Sciatic nerve (tissue), 2 donors: ENCODE data around the gene RNGTT. TPM values are rescaled to one million over a fixed set of nuclear protein-coding genes. Genes with fewer than 3 reads are reported as not detected.
A peak's percentile ranks its signal among the peaks of the same experiment; 100 is the strongest.
"Not testable (repeated sequence)": the region's sequence is repeated elsewhere in the genome, so short reads cannot be mapped to it uniquely, and the experiment has no call there.

Experiments
- ATAC-seq: fragments of 200-7000 bp; cut with Tn5 transposase; one replicate; pipeline ENCODE4 v1.9.1; 2020; ENCODE audit warnings: mild to moderate bottlenecking, moderate library complexity
- DNase-seq: peaks from one replicate; pipeline ENCODE4 v3.0.0-alpha.2; 2020; ENCODE audit warnings: low spot score
- intact Hi-C: fragments of 100-400 bp; cut with DNase I; formaldehyde crosslinking; loops from one replicate; pipeline ENCODE4 v1.14.2; 2022
- total RNA-seq: library from RNA; stranded (reverse); fragmentation: NEBNext Ultra II Directional; extraction: Animal tissue kit (Norgen Biotek cat#: 25700); gene quantifications from one replicate; pipeline ENCODE4 v1.2.1, GENCODE V29; 2021
- donor health status: DM: no; HTN: no; CAD: no.
- donor health status: DM: no; HTN: no; CAD: no.

Gene RNGTT
- total RNA-seq, result 13.2 TPM

DNA sequence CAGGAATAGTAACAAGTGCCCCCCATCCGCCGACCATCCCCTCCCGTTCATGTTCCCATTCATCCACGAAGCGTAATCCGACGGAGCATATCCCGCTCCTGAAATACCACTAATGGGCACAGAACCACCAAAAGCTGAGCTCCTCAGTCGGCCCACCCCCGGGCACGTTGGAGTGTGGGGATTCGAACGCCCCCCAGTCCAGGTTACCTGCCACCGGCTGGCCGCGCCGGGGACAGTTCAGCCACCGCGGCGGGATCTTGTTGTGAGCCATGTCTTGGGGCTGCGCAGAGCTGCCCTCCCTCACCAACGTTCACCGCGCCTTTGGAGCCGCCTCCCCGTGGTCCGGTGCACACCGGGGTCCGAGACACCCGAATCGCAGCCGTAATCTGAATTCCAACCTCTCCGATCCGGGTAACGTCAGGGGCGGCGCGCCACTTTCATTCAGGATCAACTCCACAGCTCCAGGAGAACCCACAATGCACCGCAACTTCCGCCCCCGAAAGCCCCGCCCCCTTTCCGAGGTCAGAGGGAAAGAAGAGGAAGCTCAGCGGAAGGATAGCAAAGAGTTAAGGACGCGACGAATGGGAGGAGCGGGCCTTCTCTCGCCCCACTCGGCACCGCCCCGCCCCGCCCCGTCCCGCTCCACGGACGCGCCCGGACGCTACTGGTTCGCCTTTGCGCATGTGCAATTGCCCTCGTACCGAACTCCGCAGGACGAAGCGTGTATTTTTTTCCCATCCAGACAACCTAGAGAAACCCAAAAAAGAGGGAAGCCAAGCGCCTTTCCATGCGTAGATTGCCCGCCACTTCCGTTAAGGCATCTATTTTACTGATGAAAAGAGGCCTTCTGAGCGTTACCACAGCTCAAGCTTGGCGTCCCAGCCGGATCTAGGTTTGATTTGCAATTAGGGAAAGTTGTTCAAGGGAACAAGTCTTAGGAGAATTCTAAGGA, at the start of gene RNGTT:
RNGTT (minus strand) TSS at position 480 of the 952 bp plus-strand sequence; CDS start at position 271, 209 bp downstream.
- ATAC-seq (peak; percentile 100), DNase-seq (peak; percentile 100)
- intact Hi-C loops, result no loop called here

DNA sequence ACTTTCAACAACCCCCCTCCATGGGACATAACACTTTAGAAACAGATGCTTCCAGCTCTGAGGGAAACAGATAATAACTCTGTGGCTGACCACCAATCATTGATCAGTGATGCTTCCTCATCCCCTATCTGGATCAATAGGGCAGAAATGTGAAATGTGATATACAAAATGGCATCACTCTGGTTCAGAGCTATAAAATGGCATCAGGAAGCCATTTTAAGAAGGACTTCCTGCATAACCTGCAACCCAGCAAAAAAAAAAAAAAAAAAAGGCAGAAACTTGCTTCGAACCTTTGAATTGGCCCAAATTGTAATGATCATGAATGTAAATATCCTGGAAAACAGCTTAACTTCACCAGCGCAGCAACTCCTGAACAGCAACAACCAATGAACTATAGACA, 48.0 kb upstream of the RNGTT start:
- ATAC-seq, result no peak

DNA sequence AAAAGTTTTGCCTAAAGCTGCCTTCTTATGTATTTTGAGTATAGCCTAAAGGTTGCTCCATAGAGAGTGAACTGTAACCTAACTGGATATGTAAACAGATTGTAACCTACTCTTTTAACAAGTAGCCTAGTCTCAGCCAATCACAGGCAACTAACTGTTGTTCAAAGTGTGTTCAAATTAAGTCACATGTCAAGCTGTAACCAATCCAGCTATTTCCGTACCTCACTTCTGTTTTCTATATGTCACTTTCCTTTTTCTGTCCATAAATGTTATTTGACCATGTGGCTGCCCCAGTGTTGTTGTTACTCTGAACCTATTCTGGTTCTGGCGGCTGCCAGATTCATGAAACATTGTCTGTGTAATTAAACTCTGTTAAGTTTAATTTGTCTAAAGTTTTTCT, 47.4 kb upstream of the RNGTT start:
- DNase-seq (no peak), ATAC-seq (no peak)
- intact Hi-C loops, result no loop called here

More for the DNA sequence above, 48.0 kb upstream of the RNGTT start:
- no peak for DNase-seq
- intact Hi-C loops, result no loop called here

DNA sequence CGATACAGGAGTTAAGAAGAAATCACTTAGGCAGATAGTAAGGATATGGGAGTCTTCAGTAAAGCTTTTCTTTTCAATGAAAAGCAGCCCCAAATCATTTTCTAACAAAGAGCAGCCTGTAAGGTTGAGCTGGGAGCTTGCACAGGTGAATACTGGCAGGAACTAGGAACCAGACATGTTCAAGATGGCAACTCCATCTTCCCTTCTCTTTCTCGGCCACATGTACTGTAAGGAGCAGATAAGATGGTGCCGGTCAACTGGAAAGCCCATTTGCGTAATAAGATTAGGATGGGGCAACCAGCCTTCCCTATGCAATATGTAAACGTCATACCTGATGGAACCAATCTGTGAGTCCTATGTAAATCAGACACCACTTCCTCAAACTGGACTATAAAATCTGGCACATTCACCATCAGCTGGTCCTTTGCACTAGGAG, 46.2 kb upstream of the RNGTT start:
- ATAC-seq (no peak), DNase-seq (no peak)
- intact Hi-C loops, result no loop called here

DNA sequence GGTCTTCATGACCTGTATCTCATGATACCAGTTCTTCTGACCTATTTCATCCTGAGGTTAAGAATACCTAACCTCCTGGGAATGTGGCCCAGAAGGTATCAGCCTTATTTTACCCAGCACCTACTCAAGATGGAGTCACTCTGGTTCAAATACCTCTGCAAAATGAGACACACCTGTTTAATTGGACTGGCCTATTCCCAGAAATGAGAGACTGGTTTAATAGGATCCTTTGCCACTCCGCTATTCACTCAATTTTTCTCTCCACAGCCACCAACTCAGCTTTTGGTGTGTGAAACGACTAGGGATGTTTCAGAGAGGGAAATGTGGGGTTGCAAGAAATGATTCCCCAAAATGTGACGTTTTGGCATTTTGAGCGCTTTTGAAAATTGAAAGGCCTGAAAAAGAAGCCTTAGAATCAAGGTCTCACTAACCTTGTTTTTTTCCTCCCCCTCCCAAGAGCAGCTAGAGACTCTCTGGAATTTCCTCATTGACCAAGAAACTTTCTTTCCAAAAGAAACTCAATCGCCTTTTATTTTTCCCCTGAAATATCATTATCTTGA, 45.5 kb upstream of the RNGTT start:
- DNase-seq (no peak), ATAC-seq (no peak)
- intact Hi-C loops, result no loop called here

DNA sequence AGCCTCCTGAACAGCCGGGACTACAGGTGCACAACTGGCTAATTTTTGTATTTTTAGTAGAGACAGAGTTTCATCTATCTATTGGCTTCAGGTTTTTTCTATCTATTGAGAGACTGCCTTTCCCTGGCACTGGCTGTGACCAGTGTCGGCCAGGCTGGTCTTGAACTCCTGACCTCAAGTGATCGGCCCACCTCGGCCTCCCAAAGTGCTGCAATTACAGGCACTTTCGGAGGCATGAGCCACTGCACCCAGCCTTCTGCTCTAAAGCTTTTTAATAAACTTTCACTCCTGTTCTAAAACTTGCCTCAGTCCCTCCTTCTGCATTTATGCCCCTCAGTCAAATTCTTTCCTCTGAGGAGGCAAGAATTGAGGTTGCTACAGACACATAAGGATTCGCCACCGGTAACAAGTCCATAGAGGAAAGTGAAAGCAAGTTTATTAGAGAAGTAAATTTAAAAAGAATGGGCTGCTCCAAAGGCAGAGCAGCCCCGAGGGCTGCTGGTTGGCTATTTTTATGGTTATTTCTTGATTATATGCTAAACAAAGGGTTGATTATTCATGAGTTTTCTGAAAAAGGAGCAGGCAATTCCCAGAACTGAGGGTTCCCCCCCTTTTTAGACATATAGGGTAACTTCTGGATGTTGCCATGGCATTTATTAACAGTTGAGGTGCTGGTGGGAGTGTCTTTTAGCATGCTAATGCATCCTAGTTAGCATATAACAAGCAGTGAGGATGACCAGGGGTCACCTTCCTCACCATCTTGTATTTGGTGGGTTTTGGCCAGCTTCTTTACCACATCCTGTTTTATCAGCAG, 44.8 kb upstream of the RNGTT start:
- intact Hi-C loops, result no loop called here
- DNase-seq (no peak), ATAC-seq (no peak)

DNA sequence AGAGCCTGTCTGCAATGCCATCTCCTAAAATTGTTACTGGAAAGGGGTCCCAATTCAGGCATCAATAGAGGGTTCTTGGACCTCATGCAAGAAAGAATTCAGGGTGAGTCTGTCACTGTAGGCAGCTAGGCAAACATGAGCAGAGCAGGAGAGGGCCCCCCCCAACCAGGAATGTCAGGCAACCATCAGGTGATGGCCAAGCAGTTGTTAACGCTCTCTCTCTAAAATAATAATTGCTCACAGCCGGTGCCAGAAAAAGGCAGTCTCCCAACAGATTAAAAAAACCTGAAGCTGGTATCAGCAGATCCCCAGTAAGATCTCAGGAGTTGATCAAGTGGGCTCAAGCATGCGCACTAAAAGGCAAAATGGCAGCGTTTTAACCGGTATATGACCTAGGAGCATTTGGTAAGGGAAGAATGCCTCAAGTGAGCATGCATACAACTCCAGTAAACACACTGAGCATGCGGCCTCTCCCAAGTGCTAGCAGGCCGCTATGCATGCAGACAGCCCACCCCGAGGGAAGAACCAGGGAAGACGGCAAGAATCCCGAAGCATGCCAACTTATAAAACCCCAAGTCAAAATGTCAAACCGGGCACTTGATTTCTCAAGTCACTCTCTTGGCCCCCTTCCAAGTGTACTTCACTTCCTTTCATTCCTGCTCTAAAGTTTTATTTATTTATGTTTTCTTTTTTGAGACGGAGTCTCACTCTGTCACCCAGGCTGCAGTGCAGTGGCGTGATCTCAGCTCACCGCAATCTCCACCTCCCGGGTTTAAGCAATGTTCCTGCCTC, 44.0 kb upstream of the RNGTT start:
- intact Hi-C loops, result no loop called here

DNA sequence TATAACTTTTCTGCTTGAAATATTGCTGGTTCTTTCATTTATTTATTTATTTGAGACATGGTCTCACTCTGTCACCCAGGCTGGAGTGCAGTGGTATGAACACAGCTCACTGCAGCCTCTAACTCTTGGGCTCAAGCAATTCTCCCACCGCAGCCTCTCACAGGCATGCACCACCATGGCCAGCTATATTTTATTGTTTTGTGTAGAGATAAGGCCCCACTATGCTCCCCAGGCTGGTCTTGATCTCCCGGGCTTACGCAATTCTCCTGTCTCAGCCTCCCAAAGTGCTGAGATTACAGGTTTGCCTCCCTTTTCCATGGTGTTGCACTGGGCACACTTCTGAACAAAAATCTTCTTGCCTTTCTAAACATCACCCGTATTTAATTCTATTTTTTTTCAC, 39.1 kb upstream of the RNGTT start:
- ATAC-seq, result no peak
- DNase-seq, result no peak
- intact Hi-C loops, result no loop called here

More for the DNA sequence above, 44.0 kb upstream of the RNGTT start:
- DNase-seq, result no peak
- no peak for ATAC-seq

DNA sequence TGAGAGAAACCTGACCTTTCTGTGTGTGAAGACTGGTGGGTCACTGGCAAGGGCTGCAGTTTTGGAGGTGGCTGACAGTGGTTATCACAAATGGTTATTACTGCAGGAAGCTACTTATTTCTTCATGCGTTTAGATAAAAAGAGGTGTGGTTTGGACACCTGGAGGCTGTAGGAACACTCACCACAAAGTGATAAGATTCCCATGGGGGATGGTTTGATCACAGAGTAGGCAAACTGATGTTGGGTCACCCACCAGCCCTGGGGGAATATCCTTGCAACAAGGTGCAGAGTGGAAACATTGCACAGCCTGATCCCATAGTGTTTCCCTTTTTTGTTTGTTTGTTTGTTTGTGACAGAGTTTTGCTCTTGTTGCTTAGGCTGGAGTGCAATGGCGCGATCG, 33.9 kb upstream of the RNGTT start:
- no peak for DNase-seq
- intact Hi-C loops, result no loop called here
- no peak for ATAC-seq

DNA sequence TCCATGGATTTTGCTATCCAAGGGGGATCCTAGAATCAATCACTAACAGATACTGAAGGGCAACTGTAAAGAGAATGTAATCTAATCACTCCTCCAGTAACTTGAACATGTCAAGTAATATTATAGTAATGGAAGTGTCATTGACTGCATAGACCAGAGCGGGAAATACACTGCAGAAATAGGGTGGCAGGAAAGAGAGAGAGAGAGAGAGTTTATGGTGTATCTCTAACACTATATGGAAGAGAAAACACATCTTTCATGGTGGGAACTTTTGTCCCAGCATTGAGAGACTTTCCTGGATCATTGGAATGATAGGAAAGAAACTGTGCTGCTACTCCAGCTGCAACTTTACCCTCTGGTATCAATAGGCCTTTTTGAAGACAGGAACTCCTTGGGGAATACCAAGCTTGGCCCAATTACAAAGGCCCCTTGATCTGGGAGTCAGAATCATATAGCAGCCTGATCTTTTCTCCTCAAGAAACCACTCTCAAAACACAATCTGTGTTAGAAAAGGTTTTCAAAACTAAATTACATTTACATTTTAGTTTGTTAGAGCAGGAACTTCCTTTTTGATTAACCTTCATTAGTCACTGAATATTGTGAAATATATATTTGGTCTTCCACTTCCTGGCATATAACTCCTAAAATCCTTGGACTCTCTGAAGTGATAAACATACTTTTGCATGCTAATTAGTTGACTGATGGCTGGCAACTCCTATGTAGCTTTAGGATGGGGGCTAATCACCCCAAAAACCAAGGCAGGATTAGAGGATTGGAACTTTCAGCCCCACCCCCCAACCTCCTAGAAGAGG, 29.5 kb upstream of the RNGTT start:
- DNase-seq, result no peak
- no peak for ATAC-seq
- intact Hi-C loops, result no loop called here

DNA sequence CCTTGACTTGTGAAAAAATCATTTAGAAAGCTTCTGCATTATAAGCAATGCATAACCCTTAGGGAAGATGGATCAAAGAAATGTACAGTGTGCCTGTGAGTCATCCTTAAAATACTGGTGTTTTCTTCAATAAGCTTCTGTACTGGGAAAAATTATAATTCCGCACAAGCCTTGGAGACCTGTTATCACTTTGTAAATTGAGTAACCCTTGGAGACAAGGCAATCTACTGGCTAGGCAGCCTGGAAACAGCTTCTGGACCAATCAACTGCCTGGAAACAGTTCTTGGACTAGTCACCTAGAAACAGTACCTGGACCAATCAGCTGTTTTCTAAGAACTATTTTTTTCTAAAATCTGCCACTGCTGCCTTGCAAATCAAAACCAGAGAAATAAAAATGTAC, 25.8 kb upstream of the RNGTT start:
- DNase-seq (no peak), ATAC-seq (no peak)
- intact Hi-C loops, result loop anchor here (10.0 kb wide), 2 partner anchors 256 to 376 kb away; no protein-coding TSS in a partner anchor

DNA sequence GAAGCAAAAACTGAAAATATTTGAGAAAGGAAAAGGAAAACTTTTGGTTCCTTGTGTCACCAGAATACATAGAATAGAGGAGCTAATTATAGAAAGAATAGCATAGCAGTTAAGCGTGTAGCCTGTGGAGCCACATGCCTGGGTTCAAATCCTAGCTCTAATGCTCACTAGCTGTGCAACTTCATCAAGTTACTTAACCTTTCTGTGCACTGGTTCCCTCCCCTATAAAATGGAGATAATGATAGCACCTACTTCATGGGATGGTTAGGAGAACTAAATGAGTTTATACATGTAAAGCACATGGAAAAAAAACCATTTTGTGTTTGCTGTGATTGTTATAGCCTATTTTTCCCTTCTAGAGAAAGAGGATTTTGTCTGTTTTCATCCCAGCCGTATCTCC, 24.5 kb upstream of the RNGTT start:
- intact Hi-C loops, result loop anchor here (10.0 kb wide), 2 partner anchors 257 to 377 kb away; no protein-coding TSS in a partner anchor
- DNase-seq, result no peak
- no peak for ATAC-seq

DNA sequence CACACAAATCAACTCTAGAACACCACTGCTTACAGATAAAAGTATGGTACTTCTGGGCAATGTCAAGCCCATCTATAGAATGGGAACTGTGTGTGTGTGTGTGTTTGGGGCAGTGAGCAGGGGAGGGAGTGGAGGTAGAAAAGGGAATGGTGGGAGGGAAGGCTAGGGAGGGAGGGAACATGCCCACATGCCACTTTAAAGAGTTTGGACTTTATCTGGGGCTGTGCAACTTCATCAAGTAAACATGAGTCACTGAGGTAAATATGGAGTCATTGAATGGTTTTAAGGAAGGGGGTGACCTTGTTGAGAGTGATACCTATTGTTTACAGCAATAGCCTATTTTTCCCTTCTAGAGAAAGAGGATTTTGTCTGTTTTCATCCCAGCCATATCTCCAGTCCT, 22.5 kb upstream of the RNGTT start:
- ATAC-seq (no peak), DNase-seq (no peak)
- intact Hi-C loops, result loop anchor here (10.0 kb wide), 2 partner anchors 259 to 379 kb away; no protein-coding TSS in a partner anchor

DNA sequence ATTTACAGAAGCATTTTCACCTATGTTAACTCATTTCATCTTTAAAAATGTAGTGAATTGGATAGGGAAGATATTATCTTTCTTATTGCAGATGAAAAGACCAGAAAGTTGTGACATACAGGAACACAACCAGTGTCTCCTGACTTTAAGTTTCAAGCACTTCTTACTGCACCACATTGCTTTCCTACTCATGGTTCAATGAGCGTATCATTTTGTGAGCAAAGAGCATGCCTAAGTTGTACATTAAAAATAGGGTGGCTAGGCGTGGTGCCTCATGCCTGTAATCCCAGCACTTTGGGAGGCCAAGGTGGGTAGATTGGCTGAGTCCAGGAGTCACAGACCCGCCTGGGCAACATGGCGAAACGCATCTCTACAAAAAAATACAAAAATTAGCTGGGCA, 21.2 kb upstream of the RNGTT start:
- ATAC-seq (no peak), DNase-seq (no peak)
- intact Hi-C loops, result loop anchor here (10.0 kb wide), 2 partner anchors 260 to 380 kb away; no protein-coding TSS in a partner anchor

DNA sequence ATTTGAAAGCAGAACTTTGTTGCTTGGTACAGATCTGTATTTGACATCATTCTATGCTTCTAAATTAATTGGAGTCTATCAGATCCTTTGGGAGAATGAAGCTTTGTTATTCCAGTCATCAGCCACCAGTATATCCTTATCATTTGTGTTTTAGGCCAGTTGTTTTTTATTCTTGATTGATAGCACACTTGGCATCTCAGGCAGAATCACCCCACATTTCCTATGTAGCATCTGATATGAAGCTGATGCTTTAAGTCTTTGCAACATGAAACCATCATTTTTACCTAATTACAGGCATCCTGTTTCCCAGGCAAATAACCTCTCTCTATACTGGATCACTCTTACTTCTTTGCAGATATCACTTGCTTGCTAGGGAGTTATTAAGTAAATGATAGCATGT, 20.7 kb upstream of the RNGTT start:
- DNase-seq (no peak), ATAC-seq (no peak)
- intact Hi-C loops, result loop anchor here (10.0 kb wide), 2 partner anchors 261 to 381 kb away; no protein-coding TSS in a partner anchor

DNA sequence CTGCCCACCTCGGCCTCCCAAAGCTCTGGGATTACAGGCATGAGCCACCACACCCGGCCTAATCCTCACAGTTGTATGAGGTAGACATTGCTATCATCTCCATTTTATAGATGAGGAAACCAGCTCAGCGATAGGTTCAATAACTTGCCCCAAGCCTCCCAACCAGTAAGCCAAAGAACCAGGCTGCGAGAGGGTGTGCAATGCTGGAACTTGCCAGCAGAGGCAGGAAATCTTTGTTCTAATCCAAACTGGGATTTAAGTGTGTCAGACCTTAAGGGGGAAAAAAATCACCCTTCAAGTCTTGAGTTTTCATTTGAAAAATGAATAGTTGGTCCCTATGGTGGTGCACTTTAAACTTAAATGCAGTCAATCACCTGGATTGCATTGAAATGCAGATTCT, 20.1 kb upstream of the RNGTT start:
- intact Hi-C loops, result loop anchor here (10.0 kb wide), 2 partner anchors 261 to 381 kb away; no protein-coding TSS in a partner anchor
- no peak for DNase-seq
- peak; percentile 70 for ATAC-seq

DNA sequence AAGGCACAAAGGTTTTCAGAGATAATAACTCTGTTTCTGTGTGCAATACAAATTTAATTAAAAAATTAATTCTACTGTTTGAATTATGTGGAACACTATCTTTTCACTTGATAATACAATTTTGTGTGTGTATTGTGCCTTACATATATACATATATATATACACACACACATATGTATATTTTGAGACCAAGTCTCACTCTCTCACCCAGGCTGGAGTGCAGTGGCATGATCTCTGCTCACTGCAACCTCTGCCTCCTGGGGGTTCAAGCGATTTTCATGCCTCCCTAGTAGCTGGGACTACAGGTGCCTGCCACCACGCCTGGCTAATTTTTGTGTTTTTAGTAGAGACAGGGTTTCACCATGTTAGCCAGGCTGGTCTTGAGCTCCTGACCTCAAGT, 19.7 kb upstream of the RNGTT start:
- peak; percentile 40 for ATAC-seq
- not testable (repeated sequence) for DNase-seq
- intact Hi-C loops, result loop anchor here (10.0 kb wide), 2 partner anchors 262 to 382 kb away; no protein-coding TSS in a partner anchor
